ENCODE measurements around the gene ZNF628.

The ZNF628 gene

GRCh38 chr19:55478364-55478763 is 1.9 kb downstream of the ZNF628 start:
- H3K27ac ChIP-seq (ENCODE audit: low read depth, low read length): no peak overlapping the region
- no peaks in the 10 kb centered on the region for H3K9me3 ChIP-seq (ENCODE audit: control insufficient read depth, insufficient read depth, low read length)
- no peak overlapping the region; the same call in 1 of the 2 replicates for H3K4me3 ChIP-seq (ENCODE audit: low read length)
- H3F3A ChIP-seq (ENCODE audit: control insufficient read depth, insufficient read depth): no peaks in the 10 kb centered on the region
- no peak for TF ChIP-seq EZH2phosphoT487 (IDR thresholded peaks at IDR 0.05; ENCODE audit: borderline replicate concordance, low read length)
- no peak for TF ChIP-seq CTCF (IDR thresholded peaks at IDR 0.05; ENCODE audit: low read depth, low read length, poor library complexity, severe bottlenecking)
- no peaks in the 10 kb centered on the region for H4K20me1 ChIP-seq (ENCODE audit: control insufficient read depth, insufficient read depth, low read depth, low read length)
- H3K79me2 ChIP-seq (ENCODE audit: control insufficient read depth, low read length): peaks cover 24% of the 10 kb centered on the region
- H3K4me2 ChIP-seq (ENCODE audit: low read length): peak overlapping the region; percentile 73; the same call in 1 of the 2 replicates
- H3K27me3 ChIP-seq (ENCODE audit: control insufficient read depth, low read length): no peaks in the 10 kb centered on the region
- H3K4me1 ChIP-seq (ENCODE audit: control insufficient read depth, low read length): peaks cover 24% of the 10 kb centered on the region
- H3K9me2 ChIP-seq (replicated peaks; ENCODE audit: control insufficient read depth, low read length): no peaks in the 10 kb centered on the region
- peaks cover under 1% of the 10 kb centered on the region for H3K36me3 ChIP-seq (ENCODE audit: control insufficient read depth, low read length)

- Histone ChIP-seq H3F3A (ENCODE audit: control insufficient read depth, insufficient read depth) (no peaks in the 10 kb centered on the region), H3K9me2 (replicated peaks; ENCODE audit: control insufficient read depth, low read length) (no peaks in the 10 kb centered on the region), H3K4me3 (ENCODE audit: low read length) (no peak overlapping the region), H3K79me2 (ENCODE audit: control insufficient read depth, low read length) (peaks cover 24% of the 10 kb centered on the region), H3K27me3 (ENCODE audit: control insufficient read depth, low read length) (no peaks in the 10 kb centered on the region), H4K20me1 (ENCODE audit: control insufficient read depth, insufficient read depth, low read depth, low read length) (no peaks in the 10 kb centered on the region), H3K4me1 (ENCODE audit: control insufficient read depth, low read length) (peaks cover 28% of the 10 kb centered on the region), H3K27ac (ENCODE audit: low read depth, low read length) (no peak overlapping the region), H3K4me2 (ENCODE audit: low read length) (no peak overlapping the region), H3K9me3 (ENCODE audit: control insufficient read depth, insufficient read depth, low read length) (no peaks in the 10 kb centered on the region), H3K36me3 (ENCODE audit: control insufficient read depth, low read length) (peaks cover 5% of the 10 kb centered on the region)
- TF ChIP-seq CTCF (IDR thresholded peaks at IDR 0.05; ENCODE audit: low read depth, low read length, poor library complexity, severe bottlenecking) (no peak), EZH2phosphoT487 (IDR thresholded peaks at IDR 0.05; ENCODE audit: borderline replicate concordance, low read length) (no peak)
These were observed 2.6 kb downstream of the ZNF628 start for GRCh38 chr19:55479045-55479444.

- Histone ChIP-seq H3K36me3 (ENCODE audit: control insufficient read depth, low read length) (peaks cover 5% of the 10 kb centered on the region), H3K79me2 (ENCODE audit: control insufficient read depth, low read length) (peaks cover 24% of the 10 kb centered on the region), H3K27ac (ENCODE audit: low read depth, low read length) (no peak overlapping the region), H3K4me2 (ENCODE audit: low read length) (no peak overlapping the region), H3K9me2 (replicated peaks; ENCODE audit: control insufficient read depth, low read length) (no peaks in the 10 kb centered on the region), H3K4me3 (ENCODE audit: low read length) (no peak overlapping the region), H3K4me1 (ENCODE audit: control insufficient read depth, low read length) (peaks cover 34% of the 10 kb centered on the region), H3K9me3 (ENCODE audit: control insufficient read depth, insufficient read depth, low read length) (no peaks in the 10 kb centered on the region), H3F3A (ENCODE audit: control insufficient read depth, insufficient read depth) (no peaks in the 10 kb centered on the region), H4K20me1 (ENCODE audit: control insufficient read depth, insufficient read depth, low read depth, low read length) (no peaks in the 10 kb centered on the region), H3K27me3 (ENCODE audit: control insufficient read depth, low read length) (no peaks in the 10 kb centered on the region)
- TF ChIP-seq CTCF (IDR thresholded peaks at IDR 0.05; ENCODE audit: low read depth, low read length, poor library complexity, severe bottlenecking): no peak
These were observed 3.2 kb downstream of the ZNF628 start for GRCh38 chr19:55479451-55480230.

Measured in DOHH2 (cell line).